ENCODE data around the gene ATXN1. TPM values are rescaled to one million over a fixed set of nuclear protein-coding genes. Genes with fewer than 3 reads are reported as not detected.

ATXN1 gene
- total and polyA plus RNA-seq, 2 experiments from 2014 or later: 4.8 to 9.1 TPM

DNA sequence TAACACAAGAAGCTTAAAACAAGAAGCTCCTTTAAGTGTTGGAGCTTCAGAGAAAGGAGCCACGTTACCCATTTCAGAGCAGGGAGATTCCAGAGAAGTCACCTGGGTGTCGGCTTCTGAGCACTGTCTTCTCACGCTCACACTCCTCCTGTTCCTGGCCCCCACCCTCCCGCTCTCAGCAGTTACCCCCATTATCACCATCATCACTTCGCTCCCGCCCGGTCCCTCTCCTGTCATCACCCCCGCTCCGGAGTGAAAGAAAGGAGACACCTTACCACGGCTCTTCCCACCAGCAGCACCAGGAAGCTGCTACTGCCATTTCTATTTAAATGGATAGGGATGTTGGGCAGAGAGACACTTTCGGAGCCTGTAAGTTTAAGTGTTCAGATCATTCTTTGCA, 399.0 kb downstream of the ATXN1 start:
- ATAC-seq: no peak
- Mint-ChIP-seq H3K4me3 (no peak overlapping the region), H3K36me3 (ENCODE audit: low read depth) (no peaks in the 10 kb centered on the region), H3K27ac (no peak overlapping the region), H3K9me3 (no peaks in the 10 kb centered on the region), H3K27me3 (ENCODE audit: insufficient read depth, low read depth, poor library complexity) (no peaks in the 10 kb centered on the region), H3K4me1 (no peaks in the 10 kb centered on the region)
- H3K79me2 ChIP-seq (replicated peaks; ENCODE audit: insufficient read depth): no peaks in the 10 kb centered on the region
- no peak overlapping the region for H3K27ac ChIP-seq (ENCODE audit: low read depth)
- H4K20me1 ChIP-seq (replicated peaks; ENCODE audit: insufficient read depth): no peaks in the 10 kb centered on the region; the same call in 1 of the 2 replicates
- H3K4me1 ChIP-seq (ENCODE audit: insufficient read depth): no peaks in the 10 kb centered on the region
- 0 out of 2 replicates have a peak, but pooled peaks cover 5% of the 10 kb centered on the region for H3K9me2 ChIP-seq (ENCODE audit: insufficient read depth)
- H3K27me3 ChIP-seq (ENCODE audit: insufficient read depth): no peaks in the 10 kb centered on the region
- no peak overlapping the region for H2AFZ ChIP-seq
- H3K4me2 ChIP-seq: no peak overlapping the region
- no peaks in the 10 kb centered on the region for H3F3A ChIP-seq (replicated peaks; ENCODE audit: low read depth)
- H3K36me3 ChIP-seq (ENCODE audit: insufficient read depth): no peaks in the 10 kb centered on the region
- no peak for TF ChIP-seq EZH2phosphoT487 (IDR thresholded peaks at IDR 0.05; ENCODE audit: unreplicated experiment)
- no peak for TF ChIP-seq CREB1 (CRISPR knock-in tag; IDR thresholded peaks at IDR 0.05; ENCODE audit: low read depth)
- no peak for TF ChIP-seq ZNF114 (CRISPR knock-in tag; IDR thresholded peaks at IDR 0.05)
- no peak for TF ChIP-seq ZNF331 (CRISPR knock-in tag; IDR thresholded peaks at IDR 0.05; ENCODE audit: low read depth)
- no peak overlapping the region for H3K4me3 ChIP-seq
- DNase-seq (ENCODE audit: low spot score): no peak

DNA sequence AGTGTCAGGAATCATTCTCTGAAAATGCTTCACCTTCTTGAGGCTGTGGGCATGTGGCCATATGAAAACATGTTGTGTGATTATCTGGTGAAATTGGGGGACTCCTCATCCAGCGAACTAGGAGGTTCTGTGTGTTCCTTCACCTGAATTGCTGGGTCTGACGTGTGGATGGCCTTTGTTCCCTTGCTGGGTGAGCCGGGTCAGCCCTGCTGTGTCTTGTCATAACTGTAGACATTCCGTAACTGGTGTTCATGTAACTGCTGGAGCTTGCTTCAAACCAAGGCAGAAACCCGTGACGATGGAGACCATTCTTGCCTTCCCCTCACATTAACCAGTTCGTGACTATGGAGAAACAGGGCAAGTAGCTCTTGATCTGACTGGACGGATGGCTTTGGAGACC, 399.4 kb downstream of the ATXN1 start:
- ATAC-seq: no peak
- H3K79me2 ChIP-seq (replicated peaks; ENCODE audit: insufficient read depth): no peaks in the 10 kb centered on the region
- TF ChIP-seq ZNF114 (CRISPR knock-in tag; IDR thresholded peaks at IDR 0.05): no peak
- TF ChIP-seq JUNB (IDR thresholded peaks at IDR 0.05; ENCODE audit: unreplicated experiment): no peak
- no peak for TF ChIP-seq STAT1 (IDR thresholded peaks at IDR 0.05; ENCODE audit: unreplicated experiment)
- TF ChIP-seq POLR2AphosphoS5 (IDR thresholded peaks at IDR 0.05; ENCODE audit: low read depth): no peak
- TF ChIP-seq, protein P1, sequence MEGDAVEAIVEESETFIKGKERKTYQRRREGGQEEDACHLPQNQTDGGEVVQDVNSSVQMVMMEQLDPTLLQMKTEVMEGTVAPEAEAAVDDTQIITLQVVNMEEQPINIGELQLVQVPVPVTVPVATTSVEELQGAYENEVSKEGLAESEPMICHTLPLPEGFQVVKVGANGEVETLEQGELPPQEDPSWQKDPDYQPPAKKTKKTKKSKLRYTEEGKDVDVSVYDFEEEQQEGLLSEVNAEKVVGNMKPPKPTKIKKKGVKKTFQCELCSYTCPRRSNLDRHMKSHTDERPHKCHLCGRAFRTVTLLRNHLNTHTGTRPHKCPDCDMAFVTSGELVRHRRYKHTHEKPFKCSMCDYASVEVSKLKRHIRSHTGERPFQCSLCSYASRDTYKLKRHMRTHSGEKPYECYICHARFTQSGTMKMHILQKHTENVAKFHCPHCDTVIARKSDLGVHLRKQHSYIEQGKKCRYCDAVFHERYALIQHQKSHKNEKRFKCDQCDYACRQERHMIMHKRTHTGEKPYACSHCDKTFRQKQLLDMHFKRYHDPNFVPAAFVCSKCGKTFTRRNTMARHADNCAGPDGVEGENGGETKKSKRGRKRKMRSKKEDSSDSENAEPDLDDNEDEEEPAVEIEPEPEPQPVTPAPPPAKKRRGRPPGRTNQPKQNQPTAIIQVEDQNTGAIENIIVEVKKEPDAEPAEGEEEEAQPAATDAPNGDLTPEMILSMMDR (conservative IDR thresholded peaks at IDR 0.05; ENCODE audit: low read depth in 2 of 2): no peak
- no peak for TF ChIP-seq EZH2phosphoT487 (IDR thresholded peaks at IDR 0.05; ENCODE audit: unreplicated experiment)
- TF ChIP-seq, protein P2, sequence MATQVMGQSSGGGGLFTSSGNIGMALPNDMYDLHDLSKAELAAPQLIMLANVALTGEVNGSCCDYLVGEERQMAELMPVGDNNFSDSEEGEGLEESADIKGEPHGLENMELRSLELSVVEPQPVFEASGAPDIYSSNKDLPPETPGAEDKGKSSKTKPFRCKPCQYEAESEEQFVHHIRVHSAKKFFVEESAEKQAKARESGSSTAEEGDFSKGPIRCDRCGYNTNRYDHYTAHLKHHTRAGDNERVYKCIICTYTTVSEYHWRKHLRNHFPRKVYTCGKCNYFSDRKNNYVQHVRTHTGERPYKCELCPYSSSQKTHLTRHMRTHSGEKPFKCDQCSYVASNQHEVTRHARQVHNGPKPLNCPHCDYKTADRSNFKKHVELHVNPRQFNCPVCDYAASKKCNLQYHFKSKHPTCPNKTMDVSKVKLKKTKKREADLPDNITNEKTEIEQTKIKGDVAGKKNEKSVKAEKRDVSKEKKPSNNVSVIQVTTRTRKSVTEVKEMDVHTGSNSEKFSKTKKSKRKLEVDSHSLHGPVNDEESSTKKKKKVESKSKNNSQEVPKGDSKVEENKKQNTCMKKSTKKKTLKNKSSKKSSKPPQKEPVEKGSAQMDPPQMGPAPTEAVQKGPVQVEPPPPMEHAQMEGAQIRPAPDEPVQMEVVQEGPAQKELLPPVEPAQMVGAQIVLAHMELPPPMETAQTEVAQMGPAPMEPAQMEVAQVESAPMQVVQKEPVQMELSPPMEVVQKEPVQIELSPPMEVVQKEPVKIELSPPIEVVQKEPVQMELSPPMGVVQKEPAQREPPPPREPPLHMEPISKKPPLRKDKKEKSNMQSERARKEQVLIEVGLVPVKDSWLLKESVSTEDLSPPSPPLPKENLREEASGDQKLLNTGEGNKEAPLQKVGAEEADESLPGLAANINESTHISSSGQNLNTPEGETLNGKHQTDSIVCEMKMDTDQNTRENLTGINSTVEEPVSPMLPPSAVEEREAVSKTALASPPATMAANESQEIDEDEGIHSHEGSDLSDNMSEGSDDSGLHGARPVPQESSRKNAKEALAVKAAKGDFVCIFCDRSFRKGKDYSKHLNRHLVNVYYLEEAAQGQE (IDR thresholded peaks at IDR 0.05; ENCODE audit: unreplicated experiment): no peak
- no peak for TF ChIP-seq NANOG (IDR thresholded peaks at IDR 0.05; ENCODE audit: borderline replicate concordance)
- TF ChIP-seq EZH2 (IDR thresholded peaks at IDR 0.05; ENCODE audit: low read depth, unreplicated experiment): no peak
- TF ChIP-seq CREB1 (CRISPR knock-in tag; IDR thresholded peaks at IDR 0.05; ENCODE audit: low read depth): no peak
- TF ChIP-seq, protein P3, sequence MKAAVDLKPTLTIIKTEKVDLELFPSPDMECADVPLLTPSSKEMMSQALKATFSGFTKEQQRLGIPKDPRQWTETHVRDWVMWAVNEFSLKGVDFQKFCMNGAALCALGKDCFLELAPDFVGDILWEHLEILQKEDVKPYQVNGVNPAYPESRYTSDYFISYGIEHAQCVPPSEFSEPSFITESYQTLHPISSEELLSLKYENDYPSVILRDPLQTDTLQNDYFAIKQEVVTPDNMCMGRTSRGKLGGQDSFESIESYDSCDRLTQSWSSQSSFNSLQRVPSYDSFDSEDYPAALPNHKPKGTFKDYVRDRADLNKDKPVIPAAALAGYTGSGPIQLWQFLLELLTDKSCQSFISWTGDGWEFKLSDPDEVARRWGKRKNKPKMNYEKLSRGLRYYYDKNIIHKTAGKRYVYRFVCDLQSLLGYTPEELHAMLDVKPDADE (IDR thresholded peaks at IDR 0.05): no peak
- no peak for TF ChIP-seq ZNF331 (CRISPR knock-in tag; IDR thresholded peaks at IDR 0.05; ENCODE audit: low read depth)

More for the DNA sequence above, 399.4 kb downstream of the ATXN1 start:
- Histone ChIP-seq H3K4me3 (no peak overlapping the region), H3K27me3 (ENCODE audit: insufficient read depth) (no peaks in the 10 kb centered on the region), H2AFZ (no peak overlapping the region), H3K4me2 (no peak overlapping the region), H3K4me1 (ENCODE audit: insufficient read depth) (no peaks in the 10 kb centered on the region), H4K20me1 (replicated peaks; ENCODE audit: insufficient read depth) (no peaks in the 10 kb centered on the region; the same call in 1 of the 2 replicates), H3K27ac (ENCODE audit: low read depth) (no peak overlapping the region), H3K9me2 (ENCODE audit: insufficient read depth) (0 out of 2 replicates have a peak, but pooled peaks cover 5% of the 10 kb centered on the region), H3K36me3 (ENCODE audit: insufficient read depth) (no peaks in the 10 kb centered on the region), H3F3A (replicated peaks; ENCODE audit: low read depth) (no peaks in the 10 kb centered on the region)
- no peaks in the 10 kb centered on the region for H3K36me3 Mint-ChIP-seq (ENCODE audit: low read depth)
- H3K4me1 Mint-ChIP-seq: no peaks in the 10 kb centered on the region
- H3K4me3 Mint-ChIP-seq: no peak overlapping the region
- no peaks in the 10 kb centered on the region for H3K9me3 Mint-ChIP-seq
- no peaks in the 10 kb centered on the region for H3K27me3 Mint-ChIP-seq (ENCODE audit: insufficient read depth, low read depth, poor library complexity)
- H3K27ac Mint-ChIP-seq: no peak overlapping the region
- DNase-seq (ENCODE audit: low spot score): no peak

All from GM23338 (cell line).